H7 (cell line): ENCODE data around the gene C17orf50. TPM values are rescaled to one million over a fixed set of nuclear protein-coding genes. Genes with fewer than 3 reads are reported as not detected.

ENCODE experiments used
- DNase-seq: peaks from one replicate; pipeline ENCODE4 v3.0.0; 2012
- H3K27me3 ChIP-seq: 2 replicates; pipeline ENCODE4 v1.6.0; 2011; ENCODE audit warnings: mild to moderate bottlenecking, low read length; ENCODE audit not compliant: control insufficient read depth, insufficient read depth
- H3K36me3 ChIP-seq: replicated peaks from 2 replicates; pipeline ENCODE4 v1.5.1; 2011; ENCODE audit warnings: low read length; ENCODE audit not compliant: control insufficient read depth, insufficient read depth
- H3K4me3 ChIP-seq: 2 replicates; pipeline ENCODE4 v1.5.1; 2011; ENCODE audit warnings: low read depth, mild to moderate bottlenecking, control low read depth, low read length, moderate library complexity; ENCODE audit not compliant: insufficient read depth
- total RNA-seq: library from RNA; depleted of rRNA; stranded (reverse); fragments of >200 nt; shearing (Covaris generic); gene quantifications from 2 replicates; pipeline ENCODE4 v1.2.3, GENCODE V29; 2014

The C17orf50 gene
- total RNA-seq, 1 experiment from 2014 or later: not detected

DNA sequence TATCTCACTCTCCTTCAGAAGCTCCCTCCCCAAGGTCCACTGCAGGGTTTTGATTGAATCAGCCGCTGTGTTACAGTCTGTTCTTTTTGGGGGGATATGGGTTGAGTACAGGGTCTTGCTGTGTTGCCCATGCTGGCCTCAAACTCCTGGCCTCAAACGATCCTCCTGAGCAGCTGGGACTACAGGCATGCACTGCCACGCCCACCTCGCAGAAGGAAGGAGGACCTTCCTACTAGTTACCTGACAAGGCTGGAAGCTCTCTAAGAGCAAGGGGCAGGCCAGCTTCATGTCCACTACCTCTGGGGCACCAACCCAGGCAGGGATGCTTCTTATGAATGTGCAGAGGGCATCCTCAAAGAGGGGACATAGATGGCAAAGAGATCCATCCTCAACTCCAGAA, 36.7 kb downstream of the C17orf50 start:
- Histone ChIP-seq H3K27me3 (peaks cover 59% of the 10 kb centered on the region), H3K4me3 (no peak overlapping the region), H3K36me3 (no peaks in the 10 kb centered on the region)
- DNase-seq: no peak

DNA sequence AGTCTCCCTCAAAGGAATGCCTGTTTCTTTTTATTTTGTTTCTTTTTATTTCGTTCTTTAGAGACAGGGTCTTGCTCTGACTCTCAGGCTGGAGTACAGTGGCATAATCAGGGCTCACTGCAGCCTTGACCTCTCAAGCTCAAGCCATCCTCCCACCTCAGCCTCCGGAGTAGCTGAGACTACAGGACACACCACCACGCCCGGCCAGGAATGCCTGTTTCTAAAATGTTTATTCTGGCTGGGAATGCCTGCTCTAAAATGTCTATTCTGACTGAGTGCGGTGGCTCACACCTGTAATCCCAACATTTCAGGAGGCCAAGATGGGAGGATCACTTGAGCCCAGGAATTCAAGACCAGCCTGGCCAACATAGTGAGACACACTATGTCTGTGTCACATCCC, 37.2 kb downstream of the C17orf50 start:
- Histone ChIP-seq H3K27me3 (peaks cover 54% of the 10 kb centered on the region), H3K36me3 (no peaks in the 10 kb centered on the region), H3K4me3 (no peak overlapping the region)
- no peak for DNase-seq

GRCh38 chr17:35799942-35800341, 39.3 kb downstream of the C17orf50 start:
- no peaks in the 10 kb centered on the region for H3K36me3 ChIP-seq
- H3K4me3 ChIP-seq: no peak overlapping the region
- no peak for DNase-seq
- peaks cover 34% of the 10 kb centered on the region for H3K27me3 ChIP-seq

DNA sequence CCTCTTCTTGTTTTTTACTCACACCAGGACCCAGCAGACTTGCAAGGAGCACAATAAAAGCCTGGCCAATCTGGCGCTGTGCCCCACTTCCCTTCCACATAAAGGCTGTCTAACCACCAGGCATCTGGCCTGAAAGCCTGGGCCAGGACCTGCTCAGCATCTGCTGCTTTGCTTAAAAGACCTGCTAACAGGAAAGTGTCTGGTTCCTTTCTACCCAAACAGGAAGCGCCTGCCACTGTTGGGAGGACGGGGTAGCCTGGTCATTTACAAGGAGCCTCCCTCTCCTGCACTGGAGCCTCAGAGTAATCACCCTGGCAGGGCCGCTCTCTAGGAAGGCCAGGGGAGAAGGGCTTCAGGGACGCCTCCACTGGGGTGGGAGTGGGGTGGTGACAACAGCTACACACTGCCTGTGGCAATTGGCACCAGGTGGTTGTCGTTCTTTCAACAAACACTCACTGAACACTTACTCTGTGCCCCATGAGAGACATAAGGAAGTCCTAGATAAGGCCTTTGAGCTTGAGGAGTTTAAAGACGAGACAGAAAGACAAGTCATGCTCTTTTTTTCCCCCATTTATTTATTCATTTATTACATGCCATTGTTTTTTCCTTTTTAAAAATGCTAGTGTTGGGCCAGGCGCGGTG, 41.0 kb downstream of the C17orf50 start:
- H3K27me3 ChIP-seq: peaks cover 16% of the 10 kb centered on the region
- H3K36me3 ChIP-seq: no peaks in the 10 kb centered on the region
- DNase-seq: no peak
- H3K4me3 ChIP-seq: no peak overlapping the region

- Histone ChIP-seq H3K36me3 (no peaks in the 10 kb centered on the region), H3K4me3 (no peak overlapping the region), H3K27me3 (no peaks in the 10 kb centered on the region)
- peak; percentile 90 for DNase-seq
Measured at GRCh38 chr17:35804658-35805192, 44.0 kb downstream of the C17orf50 start.

DNA sequence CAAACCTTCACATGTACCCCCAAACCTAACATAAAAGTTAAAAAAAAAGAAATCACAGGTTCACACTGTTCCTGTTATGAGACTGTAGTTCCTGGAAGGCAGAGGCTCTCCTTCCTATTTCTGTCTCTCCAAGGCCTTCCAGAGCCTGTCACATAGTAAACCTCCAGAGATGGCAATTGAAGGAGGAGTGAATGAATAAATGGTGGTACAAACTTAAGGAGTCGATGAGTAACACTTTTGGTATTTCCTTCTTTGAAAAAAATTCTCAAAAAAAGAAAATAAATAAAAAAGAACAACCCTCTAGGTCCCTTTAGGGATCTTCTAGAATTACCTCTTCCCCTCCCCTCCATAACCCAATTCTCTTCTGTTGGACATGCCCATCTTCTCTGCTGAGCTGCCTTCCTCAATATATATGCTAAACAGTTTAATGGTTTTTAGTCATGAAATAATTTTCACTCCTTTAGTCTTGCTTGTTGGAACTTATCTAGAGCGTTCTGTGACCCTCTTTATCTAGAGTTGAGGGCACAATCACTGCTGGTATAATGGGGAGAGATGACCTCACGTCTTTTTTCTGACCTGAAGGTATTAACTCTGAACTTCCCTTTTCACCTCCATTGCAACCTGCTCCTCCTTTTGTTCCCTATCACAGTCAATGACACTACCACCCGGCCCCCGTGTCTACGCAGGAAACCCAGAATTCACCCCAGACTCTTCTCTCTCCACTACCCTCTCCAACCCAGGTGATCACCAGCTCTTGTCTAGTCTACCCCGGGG, 46.9 kb downstream of the C17orf50 start:
- H3K36me3 ChIP-seq: no peaks in the 10 kb centered on the region
- DNase-seq: no peak
- no peaks in the 10 kb centered on the region for H3K27me3 ChIP-seq
- no peak overlapping the region for H3K4me3 ChIP-seq

GRCh38 chr17:35808240-35808961, 47.7 kb downstream of the C17orf50 start:
- H3K27me3 ChIP-seq: no peaks in the 10 kb centered on the region
- peak overlapping the region; percentile 74 for H3K4me3 ChIP-seq
- DNase-seq: no peak
- no peaks in the 10 kb centered on the region for H3K36me3 ChIP-seq

DNA sequence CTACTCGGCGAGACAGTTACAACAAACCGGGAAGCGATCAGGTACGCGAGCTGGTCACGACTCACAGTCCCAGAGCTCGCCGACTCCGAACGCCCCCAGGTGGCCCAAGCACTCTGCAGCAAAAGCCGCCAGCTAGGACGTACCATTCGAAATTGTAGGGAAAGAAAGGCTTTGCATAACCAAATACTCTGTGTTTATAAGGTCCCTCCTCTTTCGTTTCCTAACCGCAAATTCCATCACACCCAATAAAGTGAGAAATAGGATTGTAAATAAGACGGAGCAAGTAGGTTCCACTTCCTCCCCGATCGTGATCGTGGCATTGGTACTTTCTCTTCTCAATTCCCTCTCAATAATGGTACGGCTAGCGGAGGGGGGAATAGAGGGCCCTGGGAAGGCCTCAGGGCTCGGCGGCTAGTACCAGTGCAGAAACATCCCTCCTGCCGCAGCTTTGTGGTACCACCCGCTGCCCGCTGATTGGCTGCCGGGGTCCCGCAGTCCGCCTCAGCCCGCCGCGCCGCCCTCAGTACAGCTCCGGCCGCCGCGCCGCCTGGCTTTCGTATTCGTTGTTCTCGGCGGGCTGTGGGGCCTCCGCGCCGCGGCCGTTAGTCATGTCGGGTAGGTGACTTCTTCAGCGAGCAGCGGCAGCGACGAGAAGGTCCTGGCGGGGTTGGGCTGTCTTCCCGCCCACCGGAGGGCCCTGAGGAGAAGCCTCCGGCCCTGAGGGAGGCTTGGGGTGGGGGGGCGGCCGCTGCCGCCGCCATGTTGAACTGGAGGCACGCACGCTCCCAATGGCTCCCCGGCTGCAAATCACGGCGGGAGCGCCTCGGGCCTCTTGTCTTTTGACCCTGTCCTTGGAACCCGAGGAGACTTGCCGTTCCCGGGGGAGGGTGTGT, 48.5 kb downstream of the C17orf50 start, which contains the start of gene TAF15:
TSS of gene TAF15 (plus strand) at position 523 of the 893 bp plus-strand sequence. CDS start at position 609, 86 bp downstream.
- no peaks in the 10 kb centered on the region for H3K36me3 ChIP-seq
- peak within 1 kb of the TSS; percentile 74 for H3K4me3 ChIP-seq
- DNase-seq: peak; percentile 95
- no peaks in the 10 kb centered on the region for H3K27me3 ChIP-seq

- DNase-seq: no peak
- H3K36me3 ChIP-seq: no peaks in the 10 kb centered on the region
- no peaks in the 10 kb centered on the region for H3K27me3 ChIP-seq
- H3K4me3 ChIP-seq: peak overlapping the region; percentile 74
Measured at GRCh38 chr17:35809855-35810461, 49.3 kb downstream of the C17orf50 start.

DNA sequence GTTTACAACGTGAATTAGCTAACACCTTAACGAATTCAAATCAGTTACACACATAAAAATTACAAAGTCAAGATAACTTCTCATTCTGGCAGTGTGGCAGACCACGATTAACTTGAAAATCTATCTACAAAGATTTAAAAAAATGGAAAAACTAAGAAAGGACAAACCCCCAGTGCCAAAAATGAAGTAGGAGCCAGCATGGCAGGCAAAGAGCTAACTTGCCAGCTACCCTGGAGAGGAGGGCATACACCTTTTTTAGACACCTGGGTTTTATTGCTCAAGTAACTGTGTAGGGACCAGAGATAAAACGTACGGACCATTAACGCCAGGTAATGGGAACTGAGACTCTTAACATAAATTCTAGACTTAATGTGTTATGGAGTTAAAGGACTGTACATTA, 51.1 kb downstream of the C17orf50 start:
- Histone ChIP-seq H3K4me3 (no peak overlapping the region), H3K27me3 (no peaks in the 10 kb centered on the region), H3K36me3 (no peaks in the 10 kb centered on the region; the same call in 1 of the 2 replicates)
- DNase-seq: no peak

DNA sequence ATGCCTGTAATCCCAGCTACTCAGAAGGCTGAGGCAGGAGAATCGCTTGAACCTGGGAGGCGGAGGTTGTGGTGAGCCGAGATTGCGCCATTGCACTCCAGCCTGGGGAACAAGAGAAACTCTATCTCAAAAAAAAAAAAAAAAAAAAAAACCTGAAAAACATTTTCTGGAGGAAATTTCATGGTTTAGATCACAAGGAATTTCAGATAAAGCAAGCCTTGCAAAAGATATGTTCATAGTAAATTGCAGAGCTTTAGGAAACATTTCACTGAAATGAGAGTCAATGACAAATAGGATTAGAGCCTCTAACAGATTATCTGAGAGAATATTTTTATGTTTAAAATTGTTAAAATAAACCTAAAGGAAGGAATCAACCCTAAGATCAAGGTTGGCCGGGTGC, 51.8 kb downstream of the C17orf50 start:
- no peak overlapping the region for H3K4me3 ChIP-seq
- H3K36me3 ChIP-seq: no peaks in the 10 kb centered on the region; the same call in 1 of the 2 replicates
- DNase-seq: no peak
- H3K27me3 ChIP-seq: no peaks in the 10 kb centered on the region
